Heart right ventricle (tissue), 16 donors: ENCODE data around the gene PIPOX. TPM values are rescaled to one million over a fixed set of nuclear protein-coding genes. Genes with fewer than 3 reads are reported as not detected.

Experiments used
- ATAC-seq, 8 donors: fragments of 200-7000 bp; cut with Tn5 transposase; one replicate each; pipeline ENCODE4 v1.9.1; 2020; ENCODE audit warnings: mild to moderate bottlenecking in 8 of 8, moderate library complexity in 8 of 8, moderate number of reproducible peaks in 1 of 8
- DNase-seq, 2 donors: peaks; one replicate each; pipeline ENCODE4 v3.0.0-alpha.2; 2020
- H3K27ac ChIP-seq, 10 donors: fragments of 200-600 bp; sonication (generic) in 2 of 10; one replicate each; pipeline versions ENCODE4 v1.5.0 to v1.8.0; 2020 to 2022; ENCODE audit warnings: mild to moderate bottlenecking in 3 of 10
- H3K27me3 ChIP-seq, 7 donors: fragments of 200-600 bp; one replicate each; pipeline ENCODE4 v1.8.0; 2021 to 2022; ENCODE audit warnings: mild to moderate bottlenecking in 2 of 7
- H3K36me3 ChIP-seq, 9 donors: fragments of 200-600 bp; sonication (generic) in 1 of 9; one replicate each; pipeline versions ENCODE4 v1.5.0 to v1.8.0; 2020 to 2022; ENCODE audit warnings: mild to moderate bottlenecking in 2 of 9
- H3K4me1 ChIP-seq, 9 donors: fragments of 200-600 bp; sonication (generic) in 1 of 9; one replicate each; pipeline versions ENCODE4 v1.5.0 to v1.8.0; 2020 to 2022; ENCODE audit warnings: mild to moderate bottlenecking in 4 of 9
- H3K4me3 ChIP-seq, 10 donors: fragments of 200-600 bp; sonication (generic) in 2 of 10; one replicate each; pipeline versions ENCODE4 v1.5.0 to v1.8.0; 2020 to 2022; ENCODE audit warnings: mild to moderate bottlenecking in 7 of 10, moderate library complexity in 2 of 10
- H3K9me3 ChIP-seq, 11 donors: fragments of 200-600 bp in 10 of 11; sonication (generic) in 2 of 11; one replicate each; pipeline versions ENCODE4 v1.5.0 to v1.8.0; 2013 to 2022; ENCODE audit warnings: mild to moderate bottlenecking in 2 of 11, control low read depth in 1 of 11, moderate library complexity in 1 of 11
- WGBS, 2 donors: extraction: QIAGEN DNeasy Blood & Tissue Kit; methylation state at CpG; one replicate each; pipeline ENCODE4 v1.1.7; 2013; ENCODE audit warnings: inconsistent platforms in 1 of 2; 5-methylcytosine and 5-hydroxymethylcytosine counted together
- intact Hi-C, 10 donors: fragments of 100-400 bp; cut with DNase I; formaldehyde crosslinking; loops; one replicate each; pipeline versions ENCODE4 v1.11.1 to v1.14.2; 2022
- polyA plus RNA-seq, 2 donors: library from polyadenylated mRNA; stranded (reverse); fragments of 200-250 nt; gene quantifications; one replicate each; pipeline ENCODE4 v1.2.3, GENCODE V29; 2013
- total RNA-seq, 10 donors: library from RNA; stranded (reverse); fragmentation: NEBNext Ultra II Directional in 3 of 10; extraction: Animal tissue kit (Norgen Biotek cat#: 25700) in 3 of 10; gene quantifications; one replicate each; pipeline versions ENCODE4 v1.2.1 to v1.2.4, GENCODE V29; 2021 to 2023
- TF ChIP-seq, protein P1 (sequence below), 9 donors: fragments of 200-600 bp; sonication (generic) in 2 of 9; IDR thresholded peaks; one replicate each; pipeline versions ENCODE4 v1.5.0 to v1.8.0; 2021 to 2022; ENCODE audit warnings: antibody characterized with exemption in 9 of 9, mild to moderate bottlenecking in 5 of 9, moderate library complexity in 1 of 9
- donor health status: Arrhythmogenic right ventricular cardiomyopathy.
- donor health status: ischemic (EF 13 %, LVEDD 7.1; RV severe dilation, severe dysfunction).
- donor health status: healthy with polysubstance abuse.
- donor health status: DM: no; HTN: yes; CAD: no.
- donor health status: DM: no; HTN: no; CAD: no.
- donor health status: ischemic (EF 25% LVEDD 6.9; RV normal size, moderate dysfunction).
- donor health status: ischemic (EF 25% LVEDD 5.7; RV mildly dilated, moderate dysfunction).
- donor health status: healthy.
- donor health status: DM: yes; HTN: yes; CAD: no.
- donor health status: Ischemic cardiomyopathy.
- donor health status: ischemic (EF 35%, LVEDD 5.7; RV mildly dilated, moderate dysfunction).
- donor health status: nonischemic (EF 11% LVEDD 7.7; RV severe dilation, severe dysfunction).
- donor health status: DM: yes; HTN: yes; CAD: no.
- donor health status: PGD.
- donor health status: ischemic (EF 29% LVEDD 5.4; RV normal size, mild dysfunction).
- donor health status: nonischemic (EF 23%, LVEDD 6.1; RV moderate dilation, normal function).

The PIPOX gene
- total and polyA plus RNA-seq, 12 donors = 0.12 to 4.1 (median 0.76) TPM; not detected in 2

DNA sequence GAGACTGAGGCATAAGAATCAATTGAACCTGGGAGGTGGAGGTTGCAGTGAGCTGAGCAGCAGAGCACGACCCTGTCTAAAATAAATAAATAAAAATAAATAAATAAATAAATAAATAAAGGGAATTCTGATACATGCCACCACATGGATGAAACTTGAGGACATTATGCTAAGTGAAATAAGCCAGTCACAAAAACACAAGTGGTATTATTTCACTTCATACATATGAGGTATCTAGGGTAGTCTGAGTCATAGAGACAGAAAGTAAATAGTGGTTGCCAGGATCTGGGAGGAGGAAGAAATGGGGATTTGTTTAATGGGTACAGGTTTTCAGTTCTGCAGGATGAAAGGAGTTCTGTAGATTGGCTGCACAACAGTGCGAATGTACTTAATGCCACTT is 16.3 kb downstream of the PIPOX start:
- no peaks in the 10 kb centered on the region for H3K9me3 ChIP-seq
- 82 to 93% methylated on average over 2 of the region's 2 CpGs for WGBS, 2 donors
- H3K4me1 ChIP-seq = peaks cover 0 to 29% (median 0%) of the 10 kb centered on the region in 9 donors
- ATAC-seq = no peak
- H3K36me3 ChIP-seq = no peaks in the 10 kb centered on the region
- TF ChIP-seq, protein P1, sequence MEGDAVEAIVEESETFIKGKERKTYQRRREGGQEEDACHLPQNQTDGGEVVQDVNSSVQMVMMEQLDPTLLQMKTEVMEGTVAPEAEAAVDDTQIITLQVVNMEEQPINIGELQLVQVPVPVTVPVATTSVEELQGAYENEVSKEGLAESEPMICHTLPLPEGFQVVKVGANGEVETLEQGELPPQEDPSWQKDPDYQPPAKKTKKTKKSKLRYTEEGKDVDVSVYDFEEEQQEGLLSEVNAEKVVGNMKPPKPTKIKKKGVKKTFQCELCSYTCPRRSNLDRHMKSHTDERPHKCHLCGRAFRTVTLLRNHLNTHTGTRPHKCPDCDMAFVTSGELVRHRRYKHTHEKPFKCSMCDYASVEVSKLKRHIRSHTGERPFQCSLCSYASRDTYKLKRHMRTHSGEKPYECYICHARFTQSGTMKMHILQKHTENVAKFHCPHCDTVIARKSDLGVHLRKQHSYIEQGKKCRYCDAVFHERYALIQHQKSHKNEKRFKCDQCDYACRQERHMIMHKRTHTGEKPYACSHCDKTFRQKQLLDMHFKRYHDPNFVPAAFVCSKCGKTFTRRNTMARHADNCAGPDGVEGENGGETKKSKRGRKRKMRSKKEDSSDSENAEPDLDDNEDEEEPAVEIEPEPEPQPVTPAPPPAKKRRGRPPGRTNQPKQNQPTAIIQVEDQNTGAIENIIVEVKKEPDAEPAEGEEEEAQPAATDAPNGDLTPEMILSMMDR (IDR thresholded peaks at IDR 0.05) = no peak
- H3K27me3 ChIP-seq = no peaks in the 10 kb centered on the region
- no peak for DNase-seq
- intact Hi-C loops = no loop called here
- no peak overlapping the region for H3K4me3 ChIP-seq
- no peak overlapping the region for H3K27ac ChIP-seq

DNA sequence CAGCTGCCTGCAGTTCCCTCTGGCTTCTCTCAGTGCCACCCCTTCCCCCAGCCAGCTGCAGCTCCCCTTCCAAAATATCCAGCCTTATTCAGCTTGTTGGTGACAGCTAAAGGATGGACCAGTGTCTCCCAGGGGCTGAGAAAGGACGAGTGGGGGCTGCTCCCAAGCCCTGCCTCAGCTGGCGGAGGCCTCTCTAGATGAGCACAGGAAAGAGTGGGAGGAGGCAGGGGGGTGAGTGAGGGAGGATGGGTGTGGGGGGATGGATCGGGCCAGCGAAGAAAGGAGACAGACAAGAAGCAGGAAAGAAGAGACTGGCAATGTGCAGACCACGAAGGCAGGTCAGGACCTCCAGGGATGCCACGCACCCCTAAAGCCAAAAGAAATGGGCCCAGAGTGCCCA is 17.5 kb downstream of the PIPOX start:
- TF ChIP-seq, protein P1 (IDR thresholded peaks at IDR 0.05) = no peak
- ATAC-seq = peak in 4 of 8 donors; percentile 5 to 63 (median 50)
- Histone ChIP-seq H3K36me3 (no peaks in the 10 kb centered on the region), H3K27ac (peak overlapping the region in 2 of 10 donors; percentile 25 to 37), H3K4me1 (peaks cover 0 to 30% (median 0%) of the 10 kb centered on the region in 9 donors), H3K27me3 (no peaks in the 10 kb centered on the region), H3K9me3 (no peaks in the 10 kb centered on the region), H3K4me3 (no peak overlapping the region)
- intact Hi-C loops = loop anchor here in 1 of 10 donors (10.0 kb wide), 1 partner anchor 46 kb away; no protein-coding TSS in a partner anchor
- no peak for DNase-seq
- 30 to 32% methylated on average over 6 of the region's 6 CpGs for WGBS, 2 donors

- Histone ChIP-seq H3K36me3 (no peaks in the 10 kb centered on the region), H3K27ac (peak overlapping the region in 3 of 10 donors; percentile 15 to 37 (median 25)), H3K4me1 (peaks cover 0 to 30% (median 0%) of the 10 kb centered on the region in 9 donors), H3K9me3 (no peaks in the 10 kb centered on the region), H3K27me3 (no peaks in the 10 kb centered on the region), H3K4me3 (peak overlapping the region in 3 of 10 donors; percentile 16 to 19 (median 18))
- ATAC-seq (peak in 7 of 8 donors; percentile 21 to 81 (median 64)), DNase-seq (no peak)
- WGBS, 2 donors = 17 to 29% methylated on average over 8 of the region's 8 CpGs
- TF ChIP-seq, protein P1 (IDR thresholded peaks at IDR 0.05) = no peak
- intact Hi-C loops = loop anchor here in 1 of 10 donors (10.0 kb wide), 1 partner anchor 46 kb away; no protein-coding TSS in a partner anchor
Measured at GRCh38 chr17:29061036-29061435, 18.1 kb downstream of the PIPOX start.

GRCh38 chr17:29062215-29062614 is 19.3 kb downstream of the PIPOX start:
- Histone ChIP-seq H3K36me3 (no peaks in the 10 kb centered on the region), H3K4me3 (no peak overlapping the region), H3K27me3 (no peaks in the 10 kb centered on the region), H3K27ac (no peak overlapping the region), H3K4me1 (peaks cover 0 to 30% (median 0%) of the 10 kb centered on the region in 9 donors), H3K9me3 (no peaks in the 10 kb centered on the region)
- TF ChIP-seq, protein P1 (IDR thresholded peaks at IDR 0.05) = no peak
- DNase-seq (no peak), ATAC-seq (no peak)
- 90 to 92% methylated on average over 9 of the region's 9 CpGs for WGBS, 2 donors
- intact Hi-C loops = loop anchor here in 1 of 10 donors (10.0 kb wide), 1 partner anchor 47 kb away; no protein-coding TSS in a partner anchor
